Measurements from ENCODE around the gene PCYT2. TPM values are rescaled to one million over a fixed set of nuclear protein-coding genes. Genes with fewer than 3 reads are reported as not detected.
A peak's percentile ranks its signal among the peaks of the same experiment; 100 is the strongest.

The PCYT2 gene
- total RNA-seq, 1 experiment from 2014 or later, result 60.0 TPM

GRCh38 chr17:81917565-81918332, 6.5 kb upstream of the PCYT2 start, which contains the start of gene SIRT7:
TSS of gene SIRT7 (minus strand) at chr17:81918176. CDS start at chr17:81918131, 45 bp downstream.
- in situ Hi-C loops (cut with HindIII; ENCODE audit: low sequenced_read_pairs), result no loop called here
- DNase-seq (ENCODE audit: low spot score), result peak; percentile 83

- no peak for DNase-seq (ENCODE audit: low spot score)
- in situ Hi-C loops (cut with HindIII; ENCODE audit: low sequenced_read_pairs), result no loop called here
Measured at GRCh38 chr17:81916234-81917001, 5.2 kb upstream of the PCYT2 start.

- DNase-seq (ENCODE audit: low spot score), result no peak
- in situ Hi-C loops (cut with HindIII; ENCODE audit: low sequenced_read_pairs), result no loop called here
Measured at GRCh38 chr17:81915331-81915730, 4.1 kb upstream of the PCYT2 start.

- in situ Hi-C loops (cut with HindIII; ENCODE audit: low sequenced_read_pairs), result no loop called here
- no peak for DNase-seq (ENCODE audit: low spot score)
Measured at GRCh38 chr17:81914103-81914850, 3.1 kb upstream of the PCYT2 start.

- in situ Hi-C loops (cut with HindIII; ENCODE audit: low sequenced_read_pairs), result no loop called here
- DNase-seq (ENCODE audit: low spot score), result no peak
Measured at GRCh38 chr17:81913394-81914102, 2.3 kb upstream of the PCYT2 start.

GRCh38 chr17:81912441-81913309, 1.5 kb upstream of the PCYT2 start:
- in situ Hi-C loops (cut with HindIII; ENCODE audit: low sequenced_read_pairs), result no loop called here
- no peak for DNase-seq (ENCODE audit: low spot score)

- in situ Hi-C loops (cut with HindIII; ENCODE audit: low sequenced_read_pairs), result no loop called here
- no peak for DNase-seq (ENCODE audit: low spot score)
Measured at GRCh38 chr17:81911969-81912368, 770 bp upstream of the PCYT2 start.

- DNase-seq (ENCODE audit: low spot score), result no peak
- in situ Hi-C loops (cut with HindIII; ENCODE audit: low sequenced_read_pairs), result no loop called here
Measured at GRCh38 chr17:81910840-81911276, 341 bp downstream of the PCYT2 start.

GRCh38 chr17:81909966-81910839, 996 bp downstream of the PCYT2 start:
- peak; percentile 64 for DNase-seq (ENCODE audit: low spot score)
- in situ Hi-C loops (cut with HindIII; ENCODE audit: low sequenced_read_pairs), result no loop called here

- DNase-seq (ENCODE audit: low spot score), result no peak
- in situ Hi-C loops (cut with HindIII; ENCODE audit: low sequenced_read_pairs), result no loop called here
Measured at GRCh38 chr17:81909231-81909630, 2.0 kb downstream of the PCYT2 start.

GRCh38 chr17:81908793-81909192, 2.4 kb downstream of the PCYT2 start:
- DNase-seq (ENCODE audit: low spot score), result no peak
- in situ Hi-C loops (cut with HindIII; ENCODE audit: low sequenced_read_pairs), result no loop called here

GRCh38 chr17:81907219-81908145, 3.7 kb downstream of the PCYT2 start:
- peak; percentile 84 for DNase-seq (ENCODE audit: low spot score)
- in situ Hi-C loops (cut with HindIII; ENCODE audit: low sequenced_read_pairs), result no loop called here

- in situ Hi-C loops (cut with HindIII; ENCODE audit: low sequenced_read_pairs), result no loop called here
- no peak for DNase-seq (ENCODE audit: low spot score)
Measured at GRCh38 chr17:81906476-81907218, 4.6 kb downstream of the PCYT2 start.

- no peak for DNase-seq (ENCODE audit: low spot score)
- in situ Hi-C loops (cut with HindIII; ENCODE audit: low sequenced_read_pairs), result no loop called here
Measured at GRCh38 chr17:81905993-81906392, 5.2 kb downstream of the PCYT2 start.

- DNase-seq (ENCODE audit: low spot score), result no peak
- in situ Hi-C loops (cut with HindIII; ENCODE audit: low sequenced_read_pairs), result no loop called here
Measured at GRCh38 chr17:81905424-81905875, 5.7 kb downstream of the PCYT2 start.

Measured in G401 (cell line).